ENCODE results near the gene CPNE6.

The CPNE6 gene

DNA sequence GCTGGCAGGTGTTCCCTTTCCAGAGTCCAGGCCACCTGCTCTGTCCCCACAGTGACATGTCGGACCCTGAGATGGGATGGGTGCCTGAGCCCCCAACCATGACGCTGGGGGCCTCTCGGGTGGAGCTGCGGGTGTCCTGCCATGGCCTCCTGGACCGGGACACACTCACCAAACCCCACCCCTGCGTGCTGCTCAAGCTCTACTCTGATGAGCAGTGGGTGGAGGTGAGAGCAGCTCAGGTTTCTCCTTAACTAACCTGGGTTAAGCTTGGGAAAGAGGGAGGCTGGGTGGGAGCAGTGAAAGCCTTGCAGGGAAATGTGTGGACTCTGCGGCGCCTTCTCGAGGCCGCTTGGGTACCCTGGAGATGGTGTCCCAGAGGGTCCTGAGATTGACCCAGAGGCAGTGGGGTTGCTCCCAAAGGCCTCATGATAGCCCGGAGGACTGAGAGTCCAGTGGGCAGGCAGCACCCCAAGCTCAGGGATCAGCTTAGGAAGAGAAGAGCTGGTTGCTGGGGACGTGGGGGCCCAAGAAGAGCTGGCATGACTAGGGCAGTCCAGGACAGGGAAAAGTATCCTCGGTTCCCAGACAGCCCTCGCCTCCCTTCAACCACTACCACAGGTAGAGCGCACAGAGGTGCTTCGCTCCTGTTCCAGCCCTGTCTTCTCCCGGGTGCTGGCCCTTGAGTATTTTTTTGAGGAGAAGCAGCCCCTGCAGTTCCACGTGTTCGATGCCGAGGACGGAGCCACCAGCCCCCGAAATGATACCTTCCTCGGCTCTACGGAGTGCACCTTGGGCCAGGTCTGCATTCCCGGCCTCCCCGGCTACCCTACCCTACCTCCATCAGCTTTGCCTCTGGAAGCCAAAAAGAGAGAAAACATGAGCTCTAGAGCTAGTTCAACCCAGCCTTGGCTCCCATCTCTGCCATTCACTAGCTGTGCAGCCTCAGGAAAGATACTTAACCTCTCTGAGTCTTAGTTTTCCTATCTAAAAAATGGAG, 1.8 kb downstream of the CPNE6 start:
- no peak overlapping the region for H3K27ac ChIP-seq
- TF ChIP-seq, protein P1, sequence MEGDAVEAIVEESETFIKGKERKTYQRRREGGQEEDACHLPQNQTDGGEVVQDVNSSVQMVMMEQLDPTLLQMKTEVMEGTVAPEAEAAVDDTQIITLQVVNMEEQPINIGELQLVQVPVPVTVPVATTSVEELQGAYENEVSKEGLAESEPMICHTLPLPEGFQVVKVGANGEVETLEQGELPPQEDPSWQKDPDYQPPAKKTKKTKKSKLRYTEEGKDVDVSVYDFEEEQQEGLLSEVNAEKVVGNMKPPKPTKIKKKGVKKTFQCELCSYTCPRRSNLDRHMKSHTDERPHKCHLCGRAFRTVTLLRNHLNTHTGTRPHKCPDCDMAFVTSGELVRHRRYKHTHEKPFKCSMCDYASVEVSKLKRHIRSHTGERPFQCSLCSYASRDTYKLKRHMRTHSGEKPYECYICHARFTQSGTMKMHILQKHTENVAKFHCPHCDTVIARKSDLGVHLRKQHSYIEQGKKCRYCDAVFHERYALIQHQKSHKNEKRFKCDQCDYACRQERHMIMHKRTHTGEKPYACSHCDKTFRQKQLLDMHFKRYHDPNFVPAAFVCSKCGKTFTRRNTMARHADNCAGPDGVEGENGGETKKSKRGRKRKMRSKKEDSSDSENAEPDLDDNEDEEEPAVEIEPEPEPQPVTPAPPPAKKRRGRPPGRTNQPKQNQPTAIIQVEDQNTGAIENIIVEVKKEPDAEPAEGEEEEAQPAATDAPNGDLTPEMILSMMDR (IDR thresholded peaks at IDR 0.05) = no peak
- TF ChIP-seq ZFX (IDR thresholded peaks at IDR 0.05; ENCODE audit: borderline replicate concordance) = no peak

DNA sequence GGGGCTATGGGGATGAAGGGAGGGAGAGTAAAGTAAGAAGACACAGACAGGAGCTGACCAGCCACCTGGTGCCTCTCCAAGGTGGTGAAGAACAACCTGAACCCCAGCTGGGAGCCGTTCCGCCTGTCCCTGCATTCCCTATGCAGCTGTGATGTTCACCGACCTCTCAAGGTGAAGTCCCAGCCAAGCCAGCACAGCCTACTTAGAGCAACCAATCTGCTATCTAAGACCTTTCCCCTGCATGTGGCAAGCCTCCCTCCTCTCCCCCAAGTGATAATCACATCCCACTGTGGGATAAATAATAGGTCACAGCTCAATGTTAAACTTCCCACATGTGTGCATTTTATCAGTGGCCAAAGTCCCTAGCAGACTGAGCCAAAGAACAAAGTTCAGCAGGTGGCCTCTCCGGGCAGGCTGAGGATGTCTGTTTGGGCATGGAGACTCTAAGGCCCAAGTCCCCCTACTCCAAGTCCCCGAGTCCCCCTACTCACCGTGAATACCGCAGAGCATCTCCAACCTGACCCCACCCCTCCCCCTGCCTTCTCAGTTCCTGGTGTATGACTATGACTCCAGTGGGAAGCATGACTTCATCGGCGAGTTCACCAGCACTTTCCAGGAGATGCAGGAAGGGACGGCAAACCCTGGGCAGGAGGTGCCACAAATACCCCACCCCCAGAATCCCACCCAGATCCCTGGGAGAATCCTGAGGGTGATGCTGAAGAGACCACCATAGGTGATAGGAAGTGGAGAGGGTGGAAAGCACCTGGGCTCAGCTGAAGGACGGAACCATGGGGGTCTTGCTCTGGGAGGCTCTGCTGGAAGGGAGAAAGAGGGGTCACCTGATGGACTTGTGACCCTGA, 3.5 kb downstream of the CPNE6 start:
- no peak overlapping the region for H3K27ac ChIP-seq
- TF ChIP-seq, protein P1 (IDR thresholded peaks at IDR 0.05) = no peak
- no peak for TF ChIP-seq ZFX (IDR thresholded peaks at IDR 0.05; ENCODE audit: borderline replicate concordance)

GRCh38 chr14:24075485-24076301, 4.3 kb downstream of the CPNE6 start:
- no peak overlapping the region for H3K27ac ChIP-seq
- TF ChIP-seq ZFX (IDR thresholded peaks at IDR 0.05; ENCODE audit: borderline replicate concordance) = no peak
- TF ChIP-seq, protein P1 (IDR thresholded peaks at IDR 0.05) = no peak

GRCh38 chr14:24076302-24076601, 4.9 kb downstream of the CPNE6 start:
- TF ChIP-seq ZFX (IDR thresholded peaks at IDR 0.05; ENCODE audit: borderline replicate concordance) = no peak
- TF ChIP-seq, protein P1 (IDR thresholded peaks at IDR 0.05) = no peak
- H3K27ac ChIP-seq = no peak overlapping the region

GRCh38 chr14:24077086-24077485, 5.7 kb downstream of the CPNE6 start:
- TF ChIP-seq, protein P1 (IDR thresholded peaks at IDR 0.05) = no peak
- no peak for TF ChIP-seq ZFX (IDR thresholded peaks at IDR 0.05; ENCODE audit: borderline replicate concordance)
- H3K27ac ChIP-seq = no peak overlapping the region

DNA sequence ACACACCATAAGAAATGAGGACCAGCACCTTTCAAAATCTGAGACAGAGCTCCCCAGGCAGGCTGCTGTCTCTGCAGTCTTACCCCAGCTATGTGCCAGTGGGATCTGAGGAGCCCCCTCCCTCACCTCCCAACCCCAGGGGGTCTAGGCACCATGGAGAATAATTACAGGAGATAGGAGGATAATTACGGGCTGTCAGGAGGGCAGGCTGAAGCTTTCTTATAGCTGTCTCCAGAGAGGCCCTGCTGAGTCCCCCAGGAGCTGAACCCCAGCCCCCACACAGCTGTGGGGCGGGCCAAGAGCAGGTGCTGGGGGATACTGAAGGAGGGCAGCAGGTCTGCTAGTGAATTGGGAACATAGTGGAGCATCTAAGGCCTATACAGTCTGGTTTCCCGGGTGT, 6.8 kb downstream of the CPNE6 start:
- no peak for TF ChIP-seq ZFX (IDR thresholded peaks at IDR 0.05; ENCODE audit: borderline replicate concordance)
- TF ChIP-seq, protein P1 (IDR thresholded peaks at IDR 0.05) = no peak
- H3K27ac ChIP-seq = no peak overlapping the region
